ENCODE measurements around the gene LEPROT. TPM values are rescaled to one million over a fixed set of nuclear protein-coding genes. Genes with fewer than 3 reads are reported as not detected.

Gene LEPROT
- total and polyA plus RNA-seq, 2 of the 8 experiments (the other 6 are each of a cell fraction or from before 2014, with no cell fraction given) = 25.7 to 27.2 TPM

GRCh38 chr1:65471213-65471833, 50.9 kb downstream of the LEPROT start (continued):
- TF ChIP-seq CTCF (IDR thresholded peaks at IDR 0.05; ENCODE audit: control extremely low read depth in 1 of 3, insufficient read depth in 1 of 3, low read depth in 1 of 3, low read length in 3 of 3) (no peak), YY1 (IDR thresholded peaks at IDR 0.05; ENCODE audit: low read depth, low read length) (no peak), KDM1A (IDR thresholded peaks at IDR 0.05; ENCODE audit: borderline replicate concordance, low read length) (no peak), SUZ12 (IDR thresholded peaks at IDR 0.05; ENCODE audit: low read length) (no peak), EZH2 (IDR thresholded peaks at IDR 0.05; ENCODE audit: low read depth, low read length, severe bottlenecking) (no peak), EP300 (IDR thresholded peaks at IDR 0.05; ENCODE audit: borderline replicate concordance in 1 of 2, low read depth in 2 of 2, low read length in 2 of 2) (no peak), TAF7 (optimal IDR thresholded peaks at IDR 0.05; ENCODE audit: borderline replicate concordance, low read depth, low read length) (no peak)

All from H1 (cell line).